ENCODE measurements around the gene KLF18. TPM values are rescaled to one million over a fixed set of nuclear protein-coding genes. Genes with fewer than 3 reads are reported as not detected.

Gene KLF18
- not detected for polyA plus RNA-seq (2013, experiment 1 of 2)
- not detected for polyA plus RNA-seq (2013, experiment 2 of 2)

- WGBS: 92% methylated on average over 1 of the region's 1 CpG
- Histone ChIP-seq H2BK120ac (ENCODE audit: low read depth, low read length) (no peak within 1 kb of the TSS), H3K4me1 (ENCODE audit: control insufficient read depth, insufficient read depth, low read depth, low read length) (no peaks in the 10 kb centered on the region), H3K9me3 (ENCODE audit: control insufficient read depth, low read length) (peaks cover 24% of the 10 kb centered on the region), H3K27me3 (ENCODE audit: control insufficient read depth in 1 of 2, insufficient read depth in 1 of 2, low read length in 2 of 2) (peaks cover 7 to 8% of the 10 kb centered on the region in 2 experiments), H2BK5ac (ENCODE audit: low read depth, low read length, poor library complexity, severe bottlenecking) (no peak within 1 kb of the TSS), H4K8ac (ENCODE audit: low read length) (no peak within 1 kb of the TSS), H3K27ac (ENCODE audit: low read length, poor library complexity, severe bottlenecking) (no peak within 1 kb of the TSS), H3K14ac (ENCODE audit: low read length in 2 of 2) (no peak within 1 kb of the TSS), H2AFZ (ENCODE audit: low read depth, low read length) (no peak within 1 kb of the TSS), H2AK5ac (ENCODE audit: low read length, severe bottlenecking) (no peak within 1 kb of the TSS), H3K79me1 (replicated peaks; ENCODE audit: low read length, poor library complexity, severe bottlenecking) (no peaks in the 10 kb centered on the region), H2BK12ac (ENCODE audit: low read length in 2 of 2) (no peak within 1 kb of the TSS), H3K36me3 (ENCODE audit: control insufficient read depth in 1 of 2, insufficient read depth in 2 of 2, low read depth in 1 of 2, low read length in 2 of 2) (no peaks in the 10 kb centered on the region), H3K4me3 (ENCODE audit: insufficient read depth in 1 of 2, low read depth in 1 of 2, low read length in 2 of 2) (no peak within 1 kb of the TSS), H3K18ac (ENCODE audit: low read depth in 1 of 2, low read length in 2 of 2) (no peak within 1 kb of the TSS), H3K9ac (ENCODE audit: low read length) (no peak within 1 kb of the TSS), H3K4me2 (ENCODE audit: low read length, poor library complexity, severe bottlenecking) (no peak within 1 kb of the TSS), H2BK15ac (ENCODE audit: low read depth, poor library complexity, severe bottlenecking) (no peak within 1 kb of the TSS), H4K91ac (ENCODE audit: low read length) (no peak within 1 kb of the TSS), H3K4ac (ENCODE audit: low read depth in 1 of 2, low read length in 2 of 2) (no peak within 1 kb of the TSS), H3K23ac (ENCODE audit: low read length in 2 of 2) (no peak within 1 kb of the TSS)
- no peak for DNase-seq
Observed at GRCh38 chr1:44141531-44141930, at the start of gene KLF18. Gene KLF18 (minus strand): TSS chr1:44141631. CDS start chr1:44141631, 0 bp downstream.

DNA sequence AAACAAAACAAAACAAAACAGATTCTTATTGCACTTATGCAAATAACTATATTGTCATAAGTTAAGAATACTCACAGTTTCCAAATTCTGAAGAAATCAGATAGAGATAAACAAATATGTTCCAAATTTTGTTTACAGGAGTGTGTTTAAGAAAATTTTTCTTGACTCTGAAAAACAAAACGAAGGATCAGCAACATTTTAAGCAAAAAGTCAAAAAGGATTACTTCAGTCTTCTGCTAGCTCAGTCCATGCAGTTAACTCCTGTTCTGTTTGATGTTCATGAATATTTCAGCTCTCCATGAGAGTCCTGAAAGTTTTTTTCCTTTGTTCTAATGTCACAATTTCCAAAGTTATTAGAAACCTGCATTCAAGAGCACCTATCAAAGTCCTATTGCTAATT, 33.2 kb upstream of the KLF18 start:
- Histone ChIP-seq H2AFZ (ENCODE audit: low read depth, low read length) (no peak overlapping the region), H3K9ac (ENCODE audit: low read length) (no peak overlapping the region), H3K9me3 (ENCODE audit: control insufficient read depth, low read length) (peaks cover 11% of the 10 kb centered on the region), H3K27me3 (ENCODE audit: control insufficient read depth in 1 of 2, insufficient read depth in 1 of 2, low read length in 2 of 2) (no peaks in the 10 kb centered on the region), H3K4me1 (ENCODE audit: control insufficient read depth, insufficient read depth, low read depth, low read length) (no peaks in the 10 kb centered on the region), H3K79me1 (replicated peaks; ENCODE audit: low read length, poor library complexity, severe bottlenecking) (no peaks in the 10 kb centered on the region), H2BK15ac (ENCODE audit: low read depth, poor library complexity, severe bottlenecking) (no peak overlapping the region), H2BK120ac (ENCODE audit: low read depth, low read length) (no peak overlapping the region), H3K36me3 (ENCODE audit: control insufficient read depth in 1 of 2, insufficient read depth in 2 of 2, low read depth in 1 of 2, low read length in 2 of 2) (no peaks in the 10 kb centered on the region), H2BK12ac (ENCODE audit: low read length in 2 of 2) (no peak overlapping the region), H2AK5ac (ENCODE audit: low read length, severe bottlenecking) (no peak overlapping the region), H3K4ac (ENCODE audit: low read depth in 1 of 2, low read length in 2 of 2) (no peak overlapping the region), H3K27ac (ENCODE audit: low read length, poor library complexity, severe bottlenecking) (no peak overlapping the region), H2BK5ac (ENCODE audit: low read depth, low read length, poor library complexity, severe bottlenecking) (no peak overlapping the region), H3K4me3 (ENCODE audit: insufficient read depth in 1 of 2, low read depth in 1 of 2, low read length in 2 of 2) (no peak overlapping the region), H3K18ac (ENCODE audit: low read depth in 1 of 2, low read length in 2 of 2) (no peak overlapping the region), H4K91ac (ENCODE audit: low read length) (no peak overlapping the region), H3K14ac (ENCODE audit: low read length in 2 of 2) (no peak overlapping the region), H4K8ac (ENCODE audit: low read length) (no peak overlapping the region), H3K4me2 (ENCODE audit: low read length, poor library complexity, severe bottlenecking) (no peak overlapping the region), H3K23ac (ENCODE audit: low read length in 2 of 2) (no peak overlapping the region)
- no peak for DNase-seq
- WGBS: 64% methylated on average over 1 of the region's 1 CpG

DNA sequence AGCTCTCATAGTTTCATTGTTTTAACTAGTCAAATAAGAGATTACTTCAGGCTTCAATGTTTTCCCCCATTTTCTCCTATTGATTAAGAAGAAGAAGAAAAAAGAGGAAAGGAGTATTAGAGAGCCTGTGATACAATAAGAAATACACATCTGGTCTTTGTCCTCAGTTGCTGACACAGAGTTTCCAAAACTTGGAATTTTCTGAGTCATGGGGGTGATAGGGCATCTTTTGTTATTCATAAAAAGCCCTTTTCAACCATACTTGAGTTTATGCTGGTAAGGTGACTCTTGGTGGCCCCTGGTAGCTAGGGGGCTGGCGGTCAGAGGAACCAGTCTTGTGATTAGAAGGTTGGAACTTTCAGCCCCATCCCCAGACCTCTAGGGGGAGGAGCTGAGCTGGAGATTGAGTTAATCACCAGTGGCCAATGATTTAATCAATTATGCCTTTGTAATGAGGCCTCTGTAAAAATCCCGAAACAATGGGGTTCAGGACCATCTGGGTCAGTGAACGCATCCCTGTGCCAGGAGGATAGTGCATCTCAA, 28.9 kb upstream of the KLF18 start:
- Histone ChIP-seq H2BK12ac (ENCODE audit: low read length in 2 of 2) (no peak overlapping the region), H3K14ac (ENCODE audit: low read length in 2 of 2) (no peak overlapping the region), H4K91ac (ENCODE audit: low read length) (no peak overlapping the region), H3K9me3 (ENCODE audit: control insufficient read depth, low read length) (peaks cover 11% of the 10 kb centered on the region), H3K27me3 (ENCODE audit: control insufficient read depth in 1 of 2, insufficient read depth in 1 of 2, low read length in 2 of 2) (peaks cover 0 to 3% of the 10 kb centered on the region in 2 experiments), H3K4me2 (ENCODE audit: low read length, poor library complexity, severe bottlenecking) (no peak overlapping the region), H2BK15ac (ENCODE audit: low read depth, poor library complexity, severe bottlenecking) (no peak overlapping the region), H2AK5ac (ENCODE audit: low read length, severe bottlenecking) (no peak overlapping the region), H3K18ac (ENCODE audit: low read depth in 1 of 2, low read length in 2 of 2) (no peak overlapping the region), H3K4me1 (ENCODE audit: control insufficient read depth, insufficient read depth, low read depth, low read length) (no peaks in the 10 kb centered on the region), H2BK120ac (ENCODE audit: low read depth, low read length) (no peak overlapping the region), H2AFZ (ENCODE audit: low read depth, low read length) (no peak overlapping the region), H3K4ac (ENCODE audit: low read depth in 1 of 2, low read length in 2 of 2) (no peak overlapping the region), H3K4me3 (ENCODE audit: insufficient read depth in 1 of 2, low read depth in 1 of 2, low read length in 2 of 2) (no peak overlapping the region), H3K23ac (ENCODE audit: low read length in 2 of 2) (no peak overlapping the region), H3K9ac (ENCODE audit: low read length) (peak overlapping the region; percentile 55), H3K79me1 (replicated peaks; ENCODE audit: low read length, poor library complexity, severe bottlenecking) (no peaks in the 10 kb centered on the region), H2BK5ac (ENCODE audit: low read depth, low read length, poor library complexity, severe bottlenecking) (no peak overlapping the region), H4K8ac (ENCODE audit: low read length) (no peak overlapping the region), H3K36me3 (ENCODE audit: control insufficient read depth in 1 of 2, insufficient read depth in 2 of 2, low read depth in 1 of 2, low read length in 2 of 2) (no peaks in the 10 kb centered on the region), H3K27ac (ENCODE audit: low read length, poor library complexity, severe bottlenecking) (no peak overlapping the region)
- DNase-seq: peak; percentile 5
- WGBS: 84% methylated on average over 3 of the region's 3 CpGs

DNA sequence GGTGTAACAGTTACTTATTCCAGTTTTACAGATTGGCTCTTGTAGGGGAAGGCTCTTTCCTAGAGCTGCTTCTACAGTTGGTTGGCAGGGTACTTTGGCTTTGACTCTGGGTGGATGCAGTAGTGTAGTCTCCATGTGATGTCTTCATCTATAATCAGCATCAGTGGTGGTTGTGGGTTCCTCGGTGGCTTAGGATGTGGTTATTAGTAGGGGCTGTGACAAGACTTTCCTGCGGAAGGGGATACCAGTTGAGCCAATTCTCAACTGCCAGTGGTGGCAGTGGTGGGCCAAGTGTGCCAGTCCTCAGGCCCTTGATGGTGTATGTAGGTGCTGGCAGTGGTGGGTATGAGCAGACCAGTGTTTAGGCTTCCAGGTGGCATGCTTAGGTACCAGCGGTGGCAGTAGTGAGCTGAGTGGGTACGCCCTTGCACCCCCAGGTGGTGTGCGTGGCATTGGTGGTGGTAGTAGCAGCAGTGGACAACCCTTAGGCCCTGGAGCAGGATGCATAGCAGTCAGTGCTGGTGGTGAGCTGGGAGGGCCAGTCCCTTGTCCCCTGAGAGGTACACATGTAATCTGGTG, 27.2 kb upstream of the KLF18 start:
- Histone ChIP-seq H2AK5ac (ENCODE audit: low read length, severe bottlenecking) (no peak overlapping the region), H2AFZ (ENCODE audit: low read depth, low read length) (no peak overlapping the region), H3K27ac (ENCODE audit: low read length, poor library complexity, severe bottlenecking) (no peak overlapping the region), H2BK120ac (ENCODE audit: low read depth, low read length) (no peak overlapping the region), H3K4ac (ENCODE audit: low read depth in 1 of 2, low read length in 2 of 2) (no peak overlapping the region), H3K23ac (ENCODE audit: low read length in 2 of 2) (no peak overlapping the region), H3K18ac (ENCODE audit: low read depth in 1 of 2, low read length in 2 of 2) (no peak overlapping the region), H2BK12ac (ENCODE audit: low read length in 2 of 2) (no peak overlapping the region), H3K9ac (ENCODE audit: low read length) (no peak overlapping the region), H3K36me3 (ENCODE audit: control insufficient read depth in 1 of 2, insufficient read depth in 2 of 2, low read depth in 1 of 2, low read length in 2 of 2) (no peaks in the 10 kb centered on the region), H2BK15ac (ENCODE audit: low read depth, poor library complexity, severe bottlenecking) (no peak overlapping the region), H3K14ac (ENCODE audit: low read length in 2 of 2) (no peak overlapping the region), H3K4me3 (ENCODE audit: insufficient read depth in 1 of 2, low read depth in 1 of 2, low read length in 2 of 2) (no peak overlapping the region), H2BK5ac (ENCODE audit: low read depth, low read length, poor library complexity, severe bottlenecking) (no peak overlapping the region), H4K91ac (ENCODE audit: low read length) (no peak overlapping the region), H3K79me1 (replicated peaks; ENCODE audit: low read length, poor library complexity, severe bottlenecking) (no peaks in the 10 kb centered on the region), H3K4me2 (ENCODE audit: low read length, poor library complexity, severe bottlenecking) (no peak overlapping the region), H3K9me3 (ENCODE audit: control insufficient read depth, low read length) (peaks cover 1% of the 10 kb centered on the region), H4K8ac (ENCODE audit: low read length) (no peak overlapping the region), H3K4me1 (ENCODE audit: control insufficient read depth, insufficient read depth, low read depth, low read length) (no peaks in the 10 kb centered on the region), H3K27me3 (ENCODE audit: control insufficient read depth in 1 of 2, insufficient read depth in 1 of 2, low read length in 2 of 2) (peaks cover 0 to 3% of the 10 kb centered on the region in 2 experiments)
- no peak for DNase-seq
- 83% methylated on average over 5 of the region's 5 CpGs for WGBS
